ENCODE results near the gene PTBP1. TPM values are rescaled to one million over a fixed set of nuclear protein-coding genes. Genes with fewer than 3 reads are reported as not detected.

PTBP1 gene
- total and polyA plus RNA-seq, 2 donors (not counting 3 experiments of a cell fraction or from before 2014, with no cell fraction given), result 382 to 623 TPM

DNA sequence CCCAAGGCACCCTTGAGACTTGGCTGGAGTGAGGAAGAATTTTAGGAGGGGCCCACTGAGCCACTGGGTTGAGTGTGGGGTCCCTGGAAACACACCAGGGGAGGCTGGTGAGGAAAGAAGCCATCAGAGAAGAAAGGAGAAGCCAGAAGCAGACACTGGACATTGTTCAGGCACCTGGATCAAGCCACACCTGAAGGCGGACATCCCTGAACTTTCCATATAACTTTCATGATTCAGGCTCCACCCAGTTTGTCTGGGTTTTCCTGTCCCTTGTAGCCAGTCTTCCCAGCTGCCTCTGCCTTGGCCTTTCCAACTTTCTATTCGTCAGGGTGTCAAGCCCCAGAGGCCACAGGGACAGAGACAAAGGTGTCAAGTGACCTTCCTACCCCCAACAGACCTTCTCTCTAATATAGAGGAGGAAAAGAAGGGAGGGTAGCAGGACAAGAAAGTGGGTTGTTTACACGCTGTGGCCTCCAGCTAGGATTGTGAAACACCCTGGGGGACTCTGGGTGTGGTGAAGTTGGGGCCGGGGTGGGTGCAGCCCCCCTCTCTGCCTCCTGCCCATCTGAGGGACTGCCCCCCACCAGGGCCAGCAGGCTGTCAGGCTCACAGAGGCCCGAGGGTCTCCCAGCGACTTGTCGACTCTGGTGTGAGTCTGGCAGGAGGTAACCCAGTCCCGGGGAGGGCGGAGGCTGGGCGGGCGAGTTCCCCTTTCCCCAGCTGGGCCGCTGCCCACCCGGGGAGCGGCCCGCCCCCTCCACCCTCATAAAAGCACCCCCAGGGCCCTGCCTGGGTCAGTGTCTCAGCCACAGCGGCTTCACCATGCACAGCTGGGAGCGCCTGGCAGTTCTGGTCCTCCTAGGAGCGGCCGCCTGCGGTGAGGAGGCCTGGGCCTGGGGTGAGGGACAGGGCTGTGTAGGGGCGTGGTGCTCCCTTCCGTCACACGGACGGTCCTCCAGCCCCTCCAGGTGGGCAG is 61.9 kb downstream of the PTBP1 start, which contains the start of gene CFD:
Gene CFD (plus strand): TSS at position 797 of the 976 bp plus-strand sequence. CDS start 26 bp downstream, at position 823.
- Histone ChIP-seq H3K27me3 (ENCODE audit: control insufficient read depth in 2 of 2, insufficient read depth in 2 of 2, low read length in 2 of 2) (peaks cover 0 to 2% of the 10 kb centered on the region in 2 experiments), H3K9ac (replicated peaks; ENCODE audit: extremely low read depth, insufficient read depth, low read length) (no peak within 1 kb of the TSS), H3K4me3 (replicated peaks in 1 of 3; ENCODE audit: insufficient read depth in 1 of 3, low read depth in 1 of 3, low read length in 3 of 3) (no peak within 1 kb of the TSS), H3K79me2 (ENCODE audit: control insufficient read depth, insufficient read depth, low read length) (no peaks in the 10 kb centered on the region), H3K4me2 (ENCODE audit: insufficient read depth, low read length) (peak within 1 kb of the TSS; percentile 1), H3K9me1 (replicated peaks; ENCODE audit: control insufficient read depth, extremely low read depth, insufficient read depth, low read length) (no peaks in the 10 kb centered on the region), H3K36me3 (ENCODE audit: control insufficient read depth in 2 of 2, extremely low read depth in 1 of 2, insufficient read depth in 2 of 2, low read length in 2 of 2) (no peaks in the 10 kb centered on the region), H3K4me1 (ENCODE audit: control insufficient read depth, extremely low read depth, insufficient read depth, low read length) (no peaks in the 10 kb centered on the region), H3K27ac (ENCODE audit: insufficient read depth, low read depth, low read length) (no peak within 1 kb of the TSS), H4K20me1 (replicated peaks; ENCODE audit: control insufficient read depth, extremely low read depth, insufficient read depth, low read length) (no peaks in the 10 kb centered on the region), H3K9me3 (replicated peaks; ENCODE audit: control insufficient read depth, insufficient read depth, low read length) (no peaks in the 10 kb centered on the region), H2AFZ (ENCODE audit: low read depth, low read length) (peak within 1 kb of the TSS; percentile 1)
- TF ChIP-seq EZH2 (IDR thresholded peaks at IDR 0.05; ENCODE audit: borderline replicate concordance, low read depth, low read length, severe bottlenecking) (no peak), FOS (IDR thresholded peaks at IDR 0.05; ENCODE audit: borderline replicate concordance, insufficient read depth, low read length) (no peak), POLR2AphosphoS5 (IDR thresholded peaks at IDR 0.05; ENCODE audit: insufficient read depth, low read depth, low read length) (no peak), POLR2A (IDR thresholded peaks at IDR 0.05; ENCODE audit: low read depth, low read length) (no peak), MYC (IDR thresholded peaks at IDR 0.05; ENCODE audit: low read depth, low read length) (no peak), GATA2 (IDR thresholded peaks at IDR 0.05; ENCODE audit: insufficient read depth, insufficient read length, low read depth, low read length) (no peak), JUN (IDR thresholded peaks at IDR 0.05; ENCODE audit: borderline replicate concordance, insufficient read depth, insufficient read length, low read depth) (no peak)
- TF ChIP-seq, protein P1, sequence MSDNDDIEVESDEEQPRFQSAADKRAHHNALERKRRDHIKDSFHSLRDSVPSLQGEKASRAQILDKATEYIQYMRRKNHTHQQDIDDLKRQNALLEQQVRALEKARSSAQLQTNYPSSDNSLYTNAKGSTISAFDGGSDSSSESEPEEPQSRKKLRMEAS (IDR thresholded peaks at IDR 0.05; ENCODE audit: insufficient read depth, insufficient read length), result no peak
- TF ChIP-seq, protein P2, sequence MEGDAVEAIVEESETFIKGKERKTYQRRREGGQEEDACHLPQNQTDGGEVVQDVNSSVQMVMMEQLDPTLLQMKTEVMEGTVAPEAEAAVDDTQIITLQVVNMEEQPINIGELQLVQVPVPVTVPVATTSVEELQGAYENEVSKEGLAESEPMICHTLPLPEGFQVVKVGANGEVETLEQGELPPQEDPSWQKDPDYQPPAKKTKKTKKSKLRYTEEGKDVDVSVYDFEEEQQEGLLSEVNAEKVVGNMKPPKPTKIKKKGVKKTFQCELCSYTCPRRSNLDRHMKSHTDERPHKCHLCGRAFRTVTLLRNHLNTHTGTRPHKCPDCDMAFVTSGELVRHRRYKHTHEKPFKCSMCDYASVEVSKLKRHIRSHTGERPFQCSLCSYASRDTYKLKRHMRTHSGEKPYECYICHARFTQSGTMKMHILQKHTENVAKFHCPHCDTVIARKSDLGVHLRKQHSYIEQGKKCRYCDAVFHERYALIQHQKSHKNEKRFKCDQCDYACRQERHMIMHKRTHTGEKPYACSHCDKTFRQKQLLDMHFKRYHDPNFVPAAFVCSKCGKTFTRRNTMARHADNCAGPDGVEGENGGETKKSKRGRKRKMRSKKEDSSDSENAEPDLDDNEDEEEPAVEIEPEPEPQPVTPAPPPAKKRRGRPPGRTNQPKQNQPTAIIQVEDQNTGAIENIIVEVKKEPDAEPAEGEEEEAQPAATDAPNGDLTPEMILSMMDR (IDR thresholded peaks at IDR 0.05; ENCODE audit: extremely low read depth in 1 of 2, insufficient read depth in 1 of 2, low read depth in 1 of 2, low read length in 2 of 2), result no peak
- dilution Hi-C loops (cut with MboI; ENCODE audit: extremely low pct_ligation_motif_present, low sequenced_read_pairs) (no loop called here), intact Hi-C loops (cut with micrococcal nuclease) (no loop called here)
- ChIA-PET POLR2A (no interaction called here), CTCF (interaction anchor here (1.1 to 2.2 kb wide), 2 partner anchors 11 to 125 kb away, joined by 3 to 9 read pairs; partner anchors contain the start of gene WDR18)
- DNase-seq (ENCODE audit: low read depth, low spot score), result no peak
- no peak for FAIRE-seq
- no TSS peak for BruUV-seq (replicated peaks)

Measured in endothelial cell of umbilical vein (primary cell).